Small intestine (tissue), 7 donors: Measurements from ENCODE around the gene NRG2. TPM values are rescaled to one million over a fixed set of nuclear protein-coding genes. Genes with fewer than 3 reads are reported as not detected.

ENCODE experiments used
- DNase-seq, 2 donors: peaks; one replicate each; pipeline versions ENCODE4 v3.0.0 to v3.0.0-alpha.2; 2013
- FAIRE-seq: peaks from 2 replicates; lab custom pipeline; 2012; peaks lifted over from hg19 to GRCh38; lab: Jason Lieb, UNC
- H3K27ac ChIP-seq, 3 donors: one replicate each; pipeline ENCODE4 v1.5.1; 2013; ENCODE audit warnings: low read length in 2 of 3, mild to moderate bottlenecking in 2 of 3, control low read depth in 1 of 3, inconsistent platforms in 1 of 3, low read depth in 1 of 3, moderate library complexity in 1 of 3
- H3K27me3 ChIP-seq, 3 donors: one replicate each; pipeline ENCODE4 v1.6.1; 2013; ENCODE audit warnings: low read length in 3 of 3, inconsistent platforms in 1 of 3; ENCODE audit not compliant: control insufficient read depth in 3 of 3, insufficient read depth in 3 of 3
- H3K36me3 ChIP-seq, 3 donors: one replicate each; pipeline ENCODE4 v1.6.1; 2013; ENCODE audit warnings: low read length in 3 of 3, inconsistent platforms in 1 of 3, low read depth in 1 of 3, mild to moderate bottlenecking in 1 of 3, moderate library complexity in 1 of 3; ENCODE audit not compliant: control insufficient read depth in 3 of 3, insufficient read depth in 2 of 3
- H3K4me1 ChIP-seq, 3 donors: one replicate each; pipeline ENCODE4 v1.6.1; 2013; ENCODE audit warnings: low read length in 2 of 3, inconsistent platforms in 1 of 3, low read depth in 1 of 3, mild to moderate bottlenecking in 1 of 3, moderate library complexity in 1 of 3; ENCODE audit not compliant: control insufficient read depth in 3 of 3, insufficient read depth in 2 of 3
- H3K4me3 ChIP-seq, 3 donors: one replicate each; pipeline ENCODE4 v1.5.1; 2013; ENCODE audit warnings: low read length in 3 of 3, control low read depth in 1 of 3, inconsistent platforms in 1 of 3, low read depth in 1 of 3, mild to moderate bottlenecking in 1 of 3, moderate library complexity in 1 of 3
- H3K9me3 ChIP-seq, 2 donors: one replicate each; pipeline ENCODE4 v1.6.1; 2013; ENCODE audit warnings: low read depth in 1 of 2, low read length in 1 of 2; ENCODE audit not compliant: control insufficient read depth in 2 of 2, insufficient read depth in 1 of 2
- WGBS, 3 donors: extraction: QIAGEN DNeasy Blood & Tissue Kit; methylation state at CpG; one replicate each; pipeline ENCODE4 v1.1.7; 2013; 5-methylcytosine and 5-hydroxymethylcytosine counted together
- polyA plus RNA-seq, 4 donors: library from polyadenylated mRNA; stranded (reverse) in 3 of 4; unstranded in 1 of 4; fragments of 200-250 nt in 3 of 4; fragments of 120-200 nt in 1 of 4; gene quantifications; one replicate each; pipeline versions ENCODE4 v1.2.1 to v1.2.3, GENCODE V29; 2013
- donor health status: healthy with polysubstance abuse.
- donor health status: control.
- donor health status: control.
- donor health status: Bipolar disorder and iron deficiency.
- donor health status: healthy.

The NRG2 gene
- polyA plus RNA-seq, 4 donors, result 0.19 to 0.55 TPM; not detected in 2

- FAIRE-seq (no peak), DNase-seq (no peak)
- Histone ChIP-seq H3K27me3 (peaks cover 0 to 6% (median 0%) of the 10 kb centered on the region in 3 donors), H3K4me1 (no peaks in the 10 kb centered on the region), H3K27ac (no peak overlapping the region), H3K9me3 (no peaks in the 10 kb centered on the region), H3K4me3 (no peak overlapping the region), H3K36me3 (no peaks in the 10 kb centered on the region)
- WGBS, 3 donors, result 84 to 92% (median 89%) methylated on average over 13 of the region's 13 CpGs
These were observed 90.5 kb downstream of the NRG2 start for GRCh38 chr5:139952574-139952973.

- no peak for FAIRE-seq
- WGBS, 3 donors, result 85 to 95% (median 89%) methylated on average over 1 of the region's 1 CpG
These were observed 91.1 kb downstream of the NRG2 start for GRCh38 chr5:139951983-139952382.

GRCh38 chr5:139951296-139951924 is 91.7 kb downstream of the NRG2 start:
- H3K9me3 ChIP-seq, result no peaks in the 10 kb centered on the region
- 85 to 88% (median 87%) methylated on average over 6 of the region's 6 CpGs for WGBS, 3 donors
- no peaks in the 10 kb centered on the region for H3K4me1 ChIP-seq
- H3K27me3 ChIP-seq, result peaks cover 0 to 6% (median 0%) of the 10 kb centered on the region in 3 donors
- H3K4me3 ChIP-seq, result no peak overlapping the region
- no peak for DNase-seq
- no peaks in the 10 kb centered on the region for H3K36me3 ChIP-seq
- no peak for FAIRE-seq
- no peak overlapping the region for H3K27ac ChIP-seq

More at GRCh38 chr5:139951983-139952382, 91.1 kb downstream of the NRG2 start:
- Histone ChIP-seq H3K27ac (no peak overlapping the region), H3K9me3 (no peaks in the 10 kb centered on the region), H3K27me3 (peaks cover 0 to 6% (median 0%) of the 10 kb centered on the region in 3 donors), H3K4me3 (no peak overlapping the region), H3K36me3 (no peaks in the 10 kb centered on the region), H3K4me1 (no peaks in the 10 kb centered on the region)
- no peak for DNase-seq

GRCh38 chr5:139950436-139950835 is 92.7 kb downstream of the NRG2 start:
- no peak for FAIRE-seq
- no peak for DNase-seq
- Histone ChIP-seq H3K9me3 (no peaks in the 10 kb centered on the region), H3K27me3 (peaks cover 0 to 1% (median 0%) of the 10 kb centered on the region in 3 donors), H3K27ac (no peak overlapping the region), H3K36me3 (no peaks in the 10 kb centered on the region), H3K4me3 (no peak overlapping the region), H3K4me1 (no peaks in the 10 kb centered on the region)
- WGBS, 3 donors, result 88 to 92% (median 88%) methylated on average over 2 of the region's 2 CpGs

- no peak for DNase-seq
- Histone ChIP-seq H3K4me3 (no peak overlapping the region), H3K27me3 (no peaks in the 10 kb centered on the region), H3K4me1 (no peaks in the 10 kb centered on the region), H3K36me3 (no peaks in the 10 kb centered on the region), H3K27ac (no peak overlapping the region), H3K9me3 (no peaks in the 10 kb centered on the region)
- 47 to 65% (median 61%) methylated on average over 1 of the region's 1 CpG for WGBS, 3 donors
- no peak for FAIRE-seq
These were observed 93.4 kb downstream of the NRG2 start for GRCh38 chr5:139949710-139950109.

GRCh38 chr5:139947727-139948126 is 95.4 kb downstream of the NRG2 start:
- H3K36me3 ChIP-seq, result no peaks in the 10 kb centered on the region
- no peak for DNase-seq
- no peak for FAIRE-seq
- H3K4me3 ChIP-seq, result no peak overlapping the region
- H3K9me3 ChIP-seq, result no peaks in the 10 kb centered on the region
- H3K27me3 ChIP-seq, result no peaks in the 10 kb centered on the region
- no peak overlapping the region for H3K27ac ChIP-seq
- no peaks in the 10 kb centered on the region for H3K4me1 ChIP-seq

DNA sequence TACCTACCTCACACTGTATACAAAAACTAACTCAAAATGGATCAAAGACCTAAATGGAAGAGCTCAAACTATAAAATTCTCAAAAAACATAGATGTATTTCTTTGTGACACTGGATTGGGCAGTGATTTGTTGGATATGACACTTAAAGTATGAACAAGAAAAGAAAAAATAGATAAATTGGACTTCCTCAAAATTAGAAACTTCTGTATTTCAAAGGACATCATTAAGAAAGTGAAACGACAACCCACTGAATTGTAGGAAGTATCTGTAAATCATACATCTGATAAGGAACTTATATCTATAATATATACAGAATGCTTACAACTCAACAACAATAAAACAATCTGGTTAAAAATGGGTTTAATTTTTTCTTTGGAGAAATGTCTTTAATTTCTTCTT is 96.7 kb downstream of the NRG2 start:
- no peaks in the 10 kb centered on the region for H3K27me3 ChIP-seq
- DNase-seq (no peak), FAIRE-seq (no peak)
- no peaks in the 10 kb centered on the region for H3K9me3 ChIP-seq
- no peaks in the 10 kb centered on the region for H3K36me3 ChIP-seq
- no peak overlapping the region for H3K27ac ChIP-seq
- WGBS, 3 donors, result 0 to 31% (median 14%) methylated on average over 1 of the region's 1 CpG
- H3K4me3 ChIP-seq, result no peak overlapping the region
- H3K4me1 ChIP-seq, result no peaks in the 10 kb centered on the region

DNA sequence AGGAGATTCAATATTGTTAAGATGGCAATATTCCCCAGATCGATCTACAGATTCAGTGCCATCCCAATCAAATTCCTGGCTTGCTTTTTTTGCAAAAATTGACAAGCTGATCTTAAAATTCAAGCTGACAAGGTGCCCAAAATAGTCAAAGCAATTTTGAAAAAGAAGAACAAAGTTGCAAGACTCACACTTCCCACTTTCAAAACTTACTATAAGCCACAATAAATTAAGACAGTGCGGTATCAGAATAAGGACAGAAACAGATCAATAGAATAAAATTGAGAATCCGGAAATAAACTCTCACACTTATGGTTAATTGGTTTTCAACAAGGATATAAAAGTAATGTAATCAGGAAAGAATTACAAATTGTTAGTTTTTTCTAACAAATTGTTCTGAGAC is 97.1 kb downstream of the NRG2 start:
- no peaks in the 10 kb centered on the region for H3K36me3 ChIP-seq
- H3K27me3 ChIP-seq, result no peaks in the 10 kb centered on the region
- no peak overlapping the region for H3K27ac ChIP-seq
- H3K4me3 ChIP-seq, result no peak overlapping the region
- H3K4me1 ChIP-seq, result no peaks in the 10 kb centered on the region
- H3K9me3 ChIP-seq, result no peaks in the 10 kb centered on the region
- 83 to 84% (median 83%) methylated on average over 3 of the region's 3 CpGs for WGBS, 3 donors
- no peak for DNase-seq
- FAIRE-seq, result no peak

DNA sequence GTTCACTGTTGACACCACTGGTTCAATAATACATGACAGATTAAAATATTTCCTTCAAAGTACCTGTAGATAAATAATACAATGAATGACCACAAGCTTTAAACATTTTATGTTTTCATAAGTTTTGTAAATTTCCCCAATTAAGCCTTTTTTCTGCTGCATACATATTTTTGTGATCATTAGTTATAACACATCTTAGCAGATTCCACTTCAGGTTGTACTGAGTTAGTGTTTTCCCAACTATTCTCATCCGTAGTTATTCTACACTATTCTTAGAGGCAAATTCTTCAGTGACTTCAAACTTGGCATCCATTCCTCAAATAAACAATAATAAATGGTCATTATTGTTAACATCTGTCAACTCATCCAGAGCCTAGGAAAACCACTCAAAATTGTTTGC is 100.9 kb downstream of the NRG2 start:
- WGBS, 3 donors, result 42 to 77% (median 67%) methylated on average over 1 of the region's 1 CpG

More for the DNA sequence above, 100.9 kb downstream of the NRG2 start:
- Histone ChIP-seq H3K9me3 (no peaks in the 10 kb centered on the region), H3K36me3 (no peaks in the 10 kb centered on the region), H3K4me1 (no peaks in the 10 kb centered on the region), H3K27ac (no peak overlapping the region), H3K27me3 (peaks cover 0 to 1% (median 0%) of the 10 kb centered on the region in 3 donors), H3K4me3 (no peak overlapping the region)
- DNase-seq, result no peak
- FAIRE-seq, result no peak
